ENCODE data around the gene POU2AF3.

DNA sequence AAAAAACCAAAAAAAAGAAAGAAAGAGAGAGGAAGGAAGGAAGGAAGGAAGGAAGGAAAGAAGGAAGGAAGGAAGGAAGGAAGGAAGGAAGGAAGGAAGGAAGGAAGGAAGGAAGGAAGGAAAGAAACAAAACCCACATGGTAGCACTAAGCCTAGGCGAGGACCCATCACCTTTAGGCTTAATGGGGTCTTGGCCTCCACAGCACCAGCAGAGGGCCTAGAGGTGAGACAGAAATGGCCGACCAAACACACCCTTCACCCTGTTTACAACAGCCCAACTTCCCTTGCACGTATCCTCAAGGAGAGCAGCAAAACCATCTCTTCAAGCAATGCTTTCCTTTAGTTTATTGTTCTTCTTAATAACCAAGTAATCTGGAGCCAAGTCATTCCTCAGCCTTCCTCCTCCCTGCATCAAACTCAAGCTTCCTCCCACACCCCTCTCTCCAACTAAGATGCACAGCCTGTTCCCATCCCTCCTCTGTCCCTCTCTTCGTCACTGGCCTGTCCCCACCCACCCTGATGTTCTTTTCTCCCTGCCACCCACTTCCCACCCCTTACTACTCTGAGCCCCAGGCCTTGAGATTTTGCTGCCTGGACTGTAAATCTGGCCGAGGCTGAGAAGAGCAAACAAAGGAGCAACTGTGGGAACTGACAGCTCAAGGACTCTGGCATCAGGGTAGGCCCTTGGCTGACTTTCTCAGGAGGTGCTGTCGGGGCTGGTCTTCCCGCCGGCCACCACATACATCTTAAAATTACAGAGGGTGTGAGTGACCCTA is 54.8 kb downstream of the POU2AF3 start:
- TF ChIP-seq EP300 (IDR thresholded peaks at IDR 0.05; ENCODE audit: low read depth), result no peak
- TF ChIP-seq, protein P1, sequence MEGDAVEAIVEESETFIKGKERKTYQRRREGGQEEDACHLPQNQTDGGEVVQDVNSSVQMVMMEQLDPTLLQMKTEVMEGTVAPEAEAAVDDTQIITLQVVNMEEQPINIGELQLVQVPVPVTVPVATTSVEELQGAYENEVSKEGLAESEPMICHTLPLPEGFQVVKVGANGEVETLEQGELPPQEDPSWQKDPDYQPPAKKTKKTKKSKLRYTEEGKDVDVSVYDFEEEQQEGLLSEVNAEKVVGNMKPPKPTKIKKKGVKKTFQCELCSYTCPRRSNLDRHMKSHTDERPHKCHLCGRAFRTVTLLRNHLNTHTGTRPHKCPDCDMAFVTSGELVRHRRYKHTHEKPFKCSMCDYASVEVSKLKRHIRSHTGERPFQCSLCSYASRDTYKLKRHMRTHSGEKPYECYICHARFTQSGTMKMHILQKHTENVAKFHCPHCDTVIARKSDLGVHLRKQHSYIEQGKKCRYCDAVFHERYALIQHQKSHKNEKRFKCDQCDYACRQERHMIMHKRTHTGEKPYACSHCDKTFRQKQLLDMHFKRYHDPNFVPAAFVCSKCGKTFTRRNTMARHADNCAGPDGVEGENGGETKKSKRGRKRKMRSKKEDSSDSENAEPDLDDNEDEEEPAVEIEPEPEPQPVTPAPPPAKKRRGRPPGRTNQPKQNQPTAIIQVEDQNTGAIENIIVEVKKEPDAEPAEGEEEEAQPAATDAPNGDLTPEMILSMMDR (IDR thresholded peaks at IDR 0.05), result no peak
- no peak for TF ChIP-seq POLR2A (IDR thresholded peaks at IDR 0.05)
